Right renal pelvis (tissue), 4 donors: ENCODE results near the gene SLCO4C1. TPM values are rescaled to one million over a fixed set of nuclear protein-coding genes. Genes with fewer than 3 reads are reported as not detected.
"Not testable (repeated sequence)": the region's sequence is repeated elsewhere in the genome, so short reads cannot be mapped to it uniquely, and the experiment has no call there.

Source experiments
- DNase-seq, 4 donors: peaks; one replicate each; pipeline ENCODE4 v3.0.0-alpha.2; 2013; ENCODE audit warnings: low read depth in 4 of 4, low spot score in 3 of 4, missing footprints in 1 of 4
- polyA plus RNA-seq, 4 donors: library from polyadenylated mRNA; unstranded; fragments of 120-200 nt; gene quantifications; one replicate each; pipeline ENCODE4 v1.2.1, GENCODE V29; 2013; ENCODE audit not compliant: insufficient read length in 4 of 4

The SLCO4C1 gene
- polyA plus RNA-seq: 10 to 100 TPM; 19.2 to 30.0 (median 29.3) TPM

GRCh38 chr5:102296178-102296817, at the start of gene SLCO4C1:
SLCO4C1 (minus strand) TSS chr5:102296284; CDS start chr5:102296262, 22 bp downstream.
- peak; percentile 64 to 68 (median 66) for DNase-seq

GRCh38 chr5:102341681-102342288, 45.7 kb upstream of the SLCO4C1 start:
- no peak for DNase-seq

GRCh38 chr5:102324714-102325113, 28.6 kb upstream of the SLCO4C1 start:
- DNase-seq: no peak

GRCh38 chr5:102318801-102319200, 22.7 kb upstream of the SLCO4C1 start:
- DNase-seq: not testable (repeated sequence)

GRCh38 chr5:102314328-102314727, 18.2 kb upstream of the SLCO4C1 start:
- DNase-seq: no peak

GRCh38 chr5:102313912-102314311, 17.8 kb upstream of the SLCO4C1 start:
- no peak for DNase-seq

- no peak for DNase-seq
Observed at GRCh38 chr5:102312586-102313370, 16.7 kb upstream of the SLCO4C1 start.

- DNase-seq: no peak
Observed at GRCh38 chr5:102309586-102309985, 13.5 kb upstream of the SLCO4C1 start.

GRCh38 chr5:102307232-102307631, 11.1 kb upstream of the SLCO4C1 start:
- no peak for DNase-seq

GRCh38 chr5:102306121-102306520, 10.0 kb upstream of the SLCO4C1 start:
- no peak for DNase-seq

- DNase-seq: peak in 1 of 4 donors; percentile 25
Observed at GRCh38 chr5:102295534-102296177, 428 bp downstream of the SLCO4C1 start.

GRCh38 chr5:102294886-102295395, 1.1 kb downstream of the SLCO4C1 start:
- no peak for DNase-seq

GRCh38 chr5:102290004-102290403, 6.1 kb downstream of the SLCO4C1 start:
- DNase-seq: no peak

GRCh38 chr5:102289251-102289899, 6.7 kb downstream of the SLCO4C1 start:
- DNase-seq: no peak

- no peak for DNase-seq
Observed at GRCh38 chr5:102288630-102289029, 7.5 kb downstream of the SLCO4C1 start.

- no peak for DNase-seq
Observed at GRCh38 chr5:102286476-102286875, 9.6 kb downstream of the SLCO4C1 start.

GRCh38 chr5:102283102-102283797, 12.8 kb downstream of the SLCO4C1 start:
- DNase-seq: no peak

- no peak for DNase-seq
Observed at GRCh38 chr5:102279711-102280110, 16.4 kb downstream of the SLCO4C1 start.

- no peak for DNase-seq
Observed at GRCh38 chr5:102278231-102278630, 17.9 kb downstream of the SLCO4C1 start.

GRCh38 chr5:102277144-102277543, 18.9 kb downstream of the SLCO4C1 start:
- no peak for DNase-seq
